ENCODE data around the gene GCSAML.
"Not testable (repeated sequence)": the region's sequence is repeated elsewhere in the genome, so short reads cannot be mapped to it uniquely, and the experiment has no call there.

Gene GCSAML

DNA sequence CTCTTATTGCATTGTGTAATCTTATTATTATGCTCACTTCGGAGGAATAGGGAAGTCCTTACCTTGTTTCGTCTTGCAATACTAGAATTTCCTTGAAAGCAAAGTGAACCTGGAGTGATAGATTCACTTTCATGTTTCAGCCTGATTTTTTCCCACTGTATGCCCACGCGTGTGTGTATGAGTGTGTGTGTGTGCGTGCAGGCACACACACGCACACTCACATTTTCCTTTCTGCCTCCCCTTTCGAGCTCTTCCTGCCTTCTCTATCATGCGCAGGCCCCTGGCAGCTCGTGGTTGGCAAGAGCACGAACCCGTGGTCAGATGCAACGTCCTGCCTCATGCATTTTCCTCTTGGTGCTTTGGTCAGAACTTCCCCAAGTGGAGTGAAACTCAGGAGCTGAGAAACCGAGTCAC, at the start of gene GCSAML:
TSS of gene GCSAML (plus strand) at position 366 of the 414 bp plus-strand sequence. CDS start 58 bp downstream, outside the sequence.
- DNase-seq, result no peak

DNA sequence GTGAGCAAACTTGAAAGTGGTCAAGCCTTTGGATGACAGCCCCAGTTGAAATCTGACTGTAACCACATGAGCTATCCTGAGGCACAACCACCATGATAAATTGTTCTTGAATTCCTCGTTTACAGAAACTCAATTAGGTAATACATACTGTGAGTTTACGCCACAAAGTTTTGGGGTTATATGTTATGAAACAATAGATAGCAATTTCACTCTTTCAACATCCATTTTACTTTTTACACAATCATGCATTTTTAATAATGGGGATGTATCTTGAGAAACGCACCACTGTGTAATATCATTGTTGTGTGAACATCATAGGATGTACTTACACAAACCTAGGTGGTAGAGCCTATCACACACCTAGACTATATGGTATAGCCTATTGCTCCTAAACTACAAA, 48.1 kb upstream of the GCSAML start:
- DNase-seq, result peak; percentile 86

DNA sequence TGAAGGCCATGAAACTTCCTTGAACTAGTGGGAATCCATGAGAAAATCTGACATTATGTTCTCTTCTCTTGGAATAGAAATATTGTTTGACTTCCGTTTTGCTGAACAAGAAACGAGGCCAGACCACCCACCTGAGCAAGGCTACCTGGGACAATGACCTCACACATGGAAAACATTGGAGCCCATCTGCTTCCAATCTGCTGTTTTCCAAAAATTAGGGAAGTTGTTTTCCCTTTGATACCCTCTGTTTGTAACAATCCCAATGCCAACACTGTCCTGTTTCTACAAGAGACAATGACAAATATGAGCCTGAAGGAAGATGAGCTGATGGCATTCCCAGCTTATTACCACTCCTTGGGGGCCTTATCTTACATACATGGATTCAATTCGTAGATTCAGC, 42.1 kb upstream of the GCSAML start:
- no peak for DNase-seq

DNA sequence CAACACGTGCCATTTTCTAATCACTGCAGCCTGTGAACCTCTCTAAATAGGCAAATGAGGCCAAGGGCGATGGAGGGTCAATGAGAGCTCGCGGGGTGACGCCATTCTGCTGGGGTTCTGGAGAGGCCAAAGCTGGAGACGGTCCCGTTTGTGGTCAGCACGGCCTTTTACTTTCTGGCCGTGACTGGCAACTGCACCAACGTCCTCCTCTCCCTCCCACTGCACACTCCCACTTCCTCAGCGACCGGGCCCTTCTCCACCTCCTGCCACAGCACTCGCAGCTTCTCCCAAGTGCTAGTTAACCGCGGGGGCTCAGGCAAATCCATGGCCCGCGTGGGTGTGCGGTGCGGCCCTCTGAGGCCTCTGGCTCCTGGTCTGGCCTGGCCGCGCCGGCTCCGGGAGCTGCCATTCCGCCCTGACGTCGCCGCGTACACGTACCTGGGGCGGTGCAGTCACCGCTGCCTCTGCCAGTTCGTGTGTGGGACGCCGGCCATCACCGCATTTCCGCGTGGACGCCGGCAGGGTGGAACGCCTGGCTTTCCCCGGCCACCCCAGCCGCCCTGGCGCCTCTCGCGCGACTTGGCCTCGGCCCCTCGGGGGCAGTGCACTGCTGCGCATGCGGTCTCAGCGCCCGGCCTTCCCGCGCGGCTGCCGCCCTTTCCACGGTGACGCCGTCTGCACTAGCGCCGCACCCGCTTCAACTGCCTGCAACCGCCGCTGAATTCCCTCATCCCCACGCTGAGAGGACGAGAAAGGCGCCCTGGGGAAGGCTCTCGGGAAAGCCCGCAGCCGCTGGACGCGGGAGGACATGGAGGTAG, 30.9 kb upstream of the GCSAML start:
- no peak for DNase-seq

DNA sequence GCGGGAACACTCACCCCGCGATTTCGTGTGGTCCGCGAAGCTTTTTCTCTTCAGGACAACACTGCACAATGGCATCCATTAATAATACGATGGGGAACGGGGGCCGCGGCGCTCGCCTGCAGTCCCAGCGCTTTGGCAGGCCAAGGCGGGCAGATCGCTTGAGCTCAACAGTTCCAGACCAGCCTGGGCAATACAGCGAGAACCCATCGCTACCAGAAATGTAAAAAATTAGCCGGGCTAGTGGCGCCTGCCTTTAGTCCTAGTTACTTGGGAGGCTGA, 30.4 kb upstream of the GCSAML start:
- no peak for DNase-seq

DNA sequence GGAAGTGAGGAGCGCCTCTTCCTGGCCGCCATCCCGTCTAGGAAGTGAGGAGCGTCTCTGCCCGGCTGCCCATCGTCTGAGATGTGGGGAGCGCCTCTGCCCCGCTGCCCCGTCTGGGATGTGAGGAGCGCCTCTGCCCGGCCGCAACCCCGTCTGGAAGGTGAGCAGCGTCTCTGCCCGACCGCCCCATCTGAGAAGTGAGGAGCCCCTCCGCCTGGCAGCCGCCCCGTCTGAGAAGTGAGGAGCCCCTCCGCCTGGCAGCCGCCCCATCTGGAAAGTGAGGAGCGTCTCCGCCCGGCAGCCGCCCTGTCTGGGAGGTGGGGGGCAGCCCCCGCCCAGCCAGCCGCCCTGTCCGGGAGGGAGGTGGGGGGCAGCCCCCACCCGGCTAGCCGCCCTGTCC, 27.0 kb upstream of the GCSAML start:
- not testable (repeated sequence) for DNase-seq

DNA sequence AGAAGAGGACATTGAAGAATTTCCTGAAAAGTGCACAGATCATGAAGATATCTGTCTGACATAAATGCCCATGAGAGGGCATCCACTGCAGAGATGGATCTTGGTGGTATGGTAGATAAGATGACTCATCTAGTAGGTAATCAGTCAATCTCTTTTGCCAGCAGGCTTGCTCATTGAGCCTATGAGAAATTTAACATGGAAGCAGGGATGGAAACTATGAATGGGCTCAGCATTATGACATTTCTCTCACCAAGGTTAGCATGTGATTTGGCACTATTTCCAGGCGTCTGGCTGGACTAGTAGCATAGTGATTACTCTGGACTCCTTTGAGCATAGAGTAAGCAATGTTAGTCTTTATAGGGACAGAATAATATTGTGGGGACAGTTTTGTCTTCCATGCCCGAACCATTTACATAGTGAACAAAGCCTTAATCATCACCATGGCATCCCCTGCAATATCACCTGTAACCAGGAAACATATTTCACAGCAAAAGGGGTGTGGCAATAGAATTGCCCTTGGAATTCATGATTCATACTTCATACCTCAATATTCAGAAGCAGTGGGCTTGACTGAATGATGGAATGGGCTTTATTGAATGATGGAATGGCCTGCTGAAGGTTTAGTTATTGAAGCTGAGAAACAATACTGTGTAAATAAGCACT, 20.0 kb upstream of the GCSAML start:
- DNase-seq, result no peak

DNA sequence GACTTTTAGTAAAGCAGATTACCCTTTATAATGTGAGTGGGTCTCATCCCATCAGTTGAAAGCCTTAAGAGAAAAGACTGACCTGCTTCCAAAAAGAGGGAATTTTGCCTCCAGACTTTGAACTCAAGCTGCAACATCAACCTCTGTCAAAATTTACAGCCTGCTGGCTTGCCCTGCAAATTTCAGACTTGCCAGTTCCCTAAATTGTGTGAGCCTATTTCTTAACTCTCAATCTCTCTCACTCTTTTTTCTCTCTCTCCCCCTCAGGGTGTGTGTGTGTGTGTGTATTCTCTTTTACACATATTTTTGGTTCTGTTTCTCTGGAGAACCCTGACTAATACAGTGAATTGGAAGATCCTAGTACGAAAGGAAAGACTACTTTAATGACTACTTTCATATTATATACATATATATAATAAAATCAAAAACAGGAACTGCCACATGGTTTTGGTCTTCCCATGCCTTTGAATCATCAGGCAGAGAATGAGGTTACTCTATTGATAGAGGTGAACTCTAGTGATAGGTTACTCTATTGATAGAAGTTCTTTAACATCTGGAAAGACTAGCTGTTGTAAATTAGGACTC, 19.1 kb upstream of the GCSAML start:
- DNase-seq, result peak; percentile 54

DNA sequence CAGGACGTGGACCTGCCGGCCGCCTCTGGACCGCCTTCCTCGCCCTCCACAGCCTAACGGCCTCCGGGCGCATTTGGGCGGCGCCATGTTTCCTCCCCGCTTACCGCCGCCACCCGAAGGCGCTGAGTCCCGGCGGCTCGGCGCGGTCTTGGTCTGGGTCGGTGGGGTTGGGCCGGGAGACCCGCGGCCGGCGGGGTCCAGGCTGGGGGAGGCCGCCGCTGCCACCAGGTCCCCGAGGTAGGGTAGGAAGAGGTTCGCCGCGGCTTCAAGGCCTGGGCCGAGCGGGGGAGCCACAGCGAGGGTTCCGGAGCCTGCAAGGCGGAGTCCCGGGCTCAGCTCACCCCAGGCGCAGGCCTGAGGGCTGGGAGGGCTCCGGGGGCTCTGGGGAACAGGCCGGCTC, 18.1 kb upstream of the GCSAML start:
- no peak for DNase-seq

DNA sequence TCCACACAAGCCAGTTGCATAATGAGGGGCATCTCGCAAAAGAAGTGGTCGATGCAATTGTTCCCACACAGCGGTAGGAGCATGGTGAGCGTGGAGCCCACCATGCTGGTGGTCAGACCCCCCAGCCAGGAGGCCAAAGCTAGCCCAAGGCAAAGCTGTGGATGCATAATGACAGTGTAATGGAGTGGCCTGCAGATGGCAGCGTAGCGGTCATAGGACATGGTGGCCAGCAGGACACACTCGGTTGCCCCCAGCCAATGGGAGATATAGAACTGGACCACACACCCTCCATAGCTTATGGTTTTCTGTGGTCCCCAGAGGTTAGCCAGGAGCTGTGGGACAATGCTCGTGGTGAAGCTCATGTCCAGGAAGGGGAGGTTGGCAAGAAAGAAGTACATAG, 17.0 kb upstream of the GCSAML start:
- no peak for DNase-seq

DNA sequence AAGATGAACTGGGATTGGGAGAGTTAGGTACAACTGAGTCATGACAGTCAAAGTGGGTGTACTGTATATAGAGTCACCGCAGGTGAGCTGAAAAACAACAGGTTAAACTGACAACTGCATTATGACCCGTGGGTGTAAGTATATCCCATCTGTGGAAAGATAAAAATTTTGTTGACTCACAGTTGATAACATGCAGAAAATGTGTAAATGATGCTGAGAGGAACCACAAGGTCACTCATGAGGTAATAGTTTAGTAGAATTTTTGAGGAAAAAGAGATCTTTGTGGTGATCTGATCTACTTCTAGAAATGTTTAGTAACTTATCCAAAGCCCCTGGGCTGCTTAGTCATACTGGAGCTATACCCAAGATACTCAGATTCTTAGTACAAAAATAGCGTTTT, 13.5 kb upstream of the GCSAML start:
- DNase-seq, result peak; percentile 57

DNA sequence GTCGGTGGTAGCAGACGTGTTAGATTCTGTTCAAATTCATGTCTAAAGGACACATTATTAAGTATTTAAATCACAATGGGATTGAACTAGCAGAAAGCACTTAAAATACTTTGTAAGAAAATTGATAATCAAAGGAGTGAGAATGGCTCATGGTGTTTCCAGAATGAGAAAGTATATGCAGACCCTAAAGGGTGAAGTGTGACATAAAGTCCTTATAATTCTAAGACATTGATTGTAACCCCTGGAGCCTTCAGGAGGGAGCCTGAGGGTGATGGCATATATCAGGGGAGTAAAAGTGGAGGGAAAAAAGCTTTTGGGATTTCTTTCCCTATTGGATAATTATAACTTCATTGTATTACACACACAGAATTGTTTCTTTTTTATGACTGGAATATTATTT, 12.6 kb upstream of the GCSAML start, which contains the start of gene OR2C3:
TSS of gene OR2C3 (minus strand) at position 101 of the 400 bp plus-strand sequence. CDS start 3,929 bp downstream, outside the sequence.
- no peak for DNase-seq

DNA sequence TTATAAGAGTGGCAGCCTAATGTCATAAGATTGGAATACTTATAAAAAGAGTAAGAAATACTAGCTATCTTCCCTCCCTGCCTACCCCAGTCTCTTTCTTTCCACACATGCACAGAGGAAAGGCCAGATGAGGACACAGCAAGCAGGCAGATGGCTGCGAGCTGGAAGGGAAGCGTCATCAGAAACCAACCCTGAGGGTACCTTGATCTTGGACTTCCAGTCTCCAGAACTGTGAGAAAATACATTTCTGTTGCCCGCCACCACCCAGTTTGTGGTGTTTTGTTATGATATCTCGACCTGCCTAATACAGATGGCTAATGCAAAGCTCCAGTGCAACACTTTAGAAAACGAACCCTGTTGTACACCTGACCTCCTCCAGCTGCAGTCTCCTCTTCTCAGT, 10.4 kb upstream of the GCSAML start:
- DNase-seq, result no peak

DNA sequence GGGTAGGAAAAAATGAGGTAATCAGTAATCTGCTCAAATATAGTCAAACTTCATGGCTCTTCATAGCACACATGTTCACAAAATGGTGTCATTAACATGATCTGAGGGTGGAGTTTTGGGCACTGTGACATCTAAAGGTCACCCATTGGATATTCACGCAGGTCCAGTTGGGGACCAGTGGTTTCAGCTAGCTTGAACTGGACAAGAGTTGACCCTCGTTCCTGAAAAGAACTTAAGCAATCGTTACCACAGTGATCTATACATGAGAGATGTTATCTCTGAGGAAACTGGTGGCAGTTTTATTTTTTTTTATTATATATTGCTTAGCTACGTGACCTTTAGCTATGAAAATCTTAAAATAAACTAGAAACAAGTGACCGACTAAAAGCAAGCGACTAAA, 9.7 kb upstream of the GCSAML start:
- DNase-seq, result no peak

DNA sequence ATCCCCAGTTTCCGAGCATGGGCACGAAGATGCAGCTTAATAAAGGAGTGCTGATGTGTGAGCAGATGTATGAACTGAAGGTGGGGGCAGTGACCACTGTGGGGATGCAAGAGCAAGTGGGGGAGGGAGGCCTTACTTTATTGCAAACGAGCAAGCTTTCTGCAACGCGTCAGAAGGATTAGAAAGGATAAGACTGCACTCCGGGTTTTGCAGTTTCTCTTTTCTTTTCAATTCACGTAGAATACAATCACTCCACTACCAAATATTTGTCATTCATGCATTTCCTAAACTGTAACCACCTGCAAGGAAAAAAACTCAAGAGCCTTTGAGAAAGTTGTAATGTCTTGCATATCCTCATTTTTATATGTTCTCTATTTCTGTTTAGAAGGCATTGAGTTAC, 8.4 kb upstream of the GCSAML start:
- no peak for DNase-seq

DNA sequence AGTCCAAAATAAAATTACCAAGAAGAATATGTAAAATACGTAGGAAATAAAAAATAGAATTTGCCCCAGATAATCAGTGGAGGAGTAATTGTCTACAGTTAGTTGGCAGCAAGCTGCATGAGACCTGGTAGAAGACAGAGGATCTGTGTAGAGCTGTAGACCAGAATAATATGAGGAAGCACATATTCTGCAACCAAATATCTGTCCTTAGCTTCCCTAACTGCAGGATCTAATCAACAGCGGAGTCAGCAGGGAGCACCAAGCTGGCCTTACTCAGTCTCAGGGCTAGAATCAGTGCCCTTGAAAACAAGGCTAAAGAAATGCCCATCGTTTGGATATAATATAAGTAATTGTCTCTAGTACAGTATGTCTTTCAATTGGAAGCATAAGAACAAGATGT, 6.1 kb upstream of the GCSAML start:
- no peak for DNase-seq

DNA sequence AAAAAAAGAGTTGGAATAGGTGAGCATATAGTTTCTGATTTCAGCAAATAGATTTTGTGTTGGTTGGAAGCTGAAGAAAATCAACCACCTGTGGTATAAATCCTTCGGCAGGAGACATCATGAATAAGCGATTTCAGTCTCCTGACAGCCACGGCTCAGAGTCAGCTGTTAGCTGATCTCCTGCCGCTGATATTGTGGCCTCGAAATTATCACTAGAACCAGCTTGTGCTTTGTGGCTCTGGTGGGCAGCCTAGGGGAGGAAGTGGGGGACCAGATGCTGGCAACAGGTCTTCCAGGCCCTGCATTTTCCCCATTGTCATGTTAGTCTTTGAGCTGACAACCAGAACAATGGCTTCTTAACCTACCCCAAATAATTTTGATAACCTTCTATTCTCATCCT, 842 bp upstream of the GCSAML start:
- no peak for DNase-seq

DNA sequence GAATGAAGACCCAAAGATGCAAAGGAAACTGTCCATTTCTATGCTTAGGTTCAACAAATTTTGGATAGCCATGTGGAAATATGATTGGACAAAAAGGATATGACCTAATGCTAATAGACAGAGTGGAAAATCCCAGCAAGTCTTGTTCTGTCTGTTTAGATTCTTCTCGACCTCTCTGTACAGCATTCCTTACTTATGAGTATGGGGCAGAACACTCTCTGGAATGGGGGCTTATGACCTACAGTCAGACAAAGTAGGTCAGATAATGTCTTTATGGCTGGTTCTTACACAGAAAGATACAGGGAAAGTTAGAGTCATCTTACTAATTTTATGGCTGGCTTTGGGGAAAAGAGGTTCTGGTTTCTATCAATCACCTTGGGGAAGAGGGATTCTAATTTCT, 2.8 kb downstream of the GCSAML start:
- no peak for DNase-seq

DNA sequence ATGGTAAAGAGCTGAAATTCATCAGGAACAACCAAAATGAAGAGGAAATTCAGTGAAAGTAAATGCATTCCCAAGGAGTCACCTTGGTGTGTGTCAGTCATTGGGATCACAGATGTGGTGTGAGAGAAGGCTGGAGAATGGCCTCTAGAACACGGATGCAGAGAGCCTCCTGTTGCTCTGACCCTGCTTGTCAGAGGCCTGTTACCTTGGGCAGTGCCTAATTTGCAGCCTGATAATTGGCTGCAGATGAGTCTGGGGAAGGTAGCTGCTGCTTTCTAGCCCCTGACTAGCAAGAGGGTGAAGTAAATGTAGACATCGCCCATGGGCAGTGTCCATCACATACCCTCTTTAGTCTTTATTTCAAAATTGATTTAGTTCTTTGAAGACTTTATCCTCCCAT, 3.3 kb downstream of the GCSAML start:
- DNase-seq, result no peak

DNA sequence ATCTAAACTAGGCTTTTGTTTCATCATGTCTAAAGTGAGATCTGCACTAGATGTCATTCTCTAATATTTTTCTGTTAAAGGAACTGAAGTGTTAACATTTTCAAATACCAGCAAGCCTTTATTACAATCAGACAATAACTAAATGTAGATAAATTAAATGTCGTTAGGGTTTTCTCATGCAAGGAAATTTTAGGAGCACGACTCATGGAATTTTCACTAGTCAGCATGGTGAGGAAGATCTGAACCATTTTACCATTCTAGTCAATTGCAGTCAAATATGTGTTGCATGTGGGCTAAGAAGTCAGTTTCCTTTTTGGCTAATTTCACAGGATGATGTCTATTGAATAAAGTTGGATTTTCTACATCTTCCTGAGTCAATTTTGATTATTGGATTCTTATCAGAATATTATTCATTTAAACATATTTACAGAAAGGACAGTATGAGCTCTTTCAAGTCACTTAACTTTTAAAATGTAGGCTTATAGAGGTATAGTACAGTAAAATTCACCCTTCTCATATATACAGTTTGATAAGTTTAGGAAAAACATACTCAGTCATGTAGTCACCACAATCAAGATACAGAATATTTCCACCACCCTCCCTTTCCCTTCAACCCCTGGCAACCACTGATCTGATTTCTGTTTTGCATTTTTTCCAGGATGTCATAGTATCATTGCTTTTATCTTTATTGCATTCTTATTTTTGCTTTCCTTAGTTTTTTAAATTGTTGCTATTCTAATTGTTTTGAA, 9.2 kb downstream of the GCSAML start:
- DNase-seq, result no peak

DNA sequence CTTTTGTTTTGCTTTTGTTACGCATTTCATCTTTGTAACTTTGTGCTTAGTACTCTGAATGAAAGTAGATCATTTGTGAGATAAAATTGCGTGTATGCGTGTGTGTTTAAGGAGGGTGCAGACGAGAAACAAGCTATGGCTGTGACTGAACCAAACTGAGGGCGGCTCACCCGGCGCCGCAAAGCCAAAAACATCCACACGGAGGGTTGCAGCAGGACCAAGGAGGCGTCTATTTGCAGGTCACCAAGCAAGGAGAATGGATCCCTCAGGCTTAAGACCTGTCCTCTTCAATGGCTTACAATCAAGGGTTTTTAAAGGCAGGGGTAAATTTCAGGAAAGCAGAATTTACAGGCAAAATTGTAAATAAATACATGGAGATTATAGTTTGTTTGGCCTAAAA, 12.8 kb downstream of the GCSAML start:
- no peak for DNase-seq

DNA sequence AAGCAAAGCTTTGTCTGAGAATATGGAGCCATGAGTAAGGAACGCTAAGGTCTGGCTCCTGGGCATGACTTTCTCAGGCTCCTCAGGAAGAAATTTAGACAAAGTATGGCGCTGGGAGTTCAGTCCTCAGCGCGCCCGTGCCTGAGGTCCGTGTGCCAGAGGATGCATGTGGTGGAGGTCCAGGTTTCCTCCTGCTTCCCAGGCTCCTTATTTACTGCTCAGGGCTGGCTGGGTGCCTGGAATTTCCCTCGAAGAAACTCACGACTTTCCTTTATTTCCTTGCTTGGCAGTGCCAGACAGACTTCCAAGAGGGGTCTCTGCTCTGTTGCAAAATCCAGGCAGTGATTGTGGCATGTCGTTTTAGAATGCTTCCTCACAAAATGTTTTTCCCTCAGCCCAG, 13.3 kb downstream of the GCSAML start:
- no peak for DNase-seq

DNA sequence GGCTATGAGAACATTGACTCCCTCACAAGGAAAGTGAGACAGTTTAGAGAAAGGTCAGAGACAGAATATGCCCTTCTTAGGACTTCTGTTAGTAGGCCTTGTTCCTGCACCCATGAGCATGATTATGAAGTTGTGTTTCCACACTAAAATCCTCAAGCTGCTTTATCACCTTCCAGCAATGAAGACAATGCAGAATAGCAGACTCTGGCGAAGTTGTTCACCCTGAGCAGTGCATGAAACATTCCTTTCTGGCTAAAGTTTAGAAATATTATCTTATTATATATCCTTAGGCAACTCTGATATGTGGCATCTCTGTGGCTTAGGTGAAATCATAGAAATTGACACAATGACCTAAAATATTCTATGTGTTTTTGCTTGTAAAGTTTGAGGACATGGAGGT, 25.3 kb downstream of the GCSAML start:
- no peak for DNase-seq

DNA sequence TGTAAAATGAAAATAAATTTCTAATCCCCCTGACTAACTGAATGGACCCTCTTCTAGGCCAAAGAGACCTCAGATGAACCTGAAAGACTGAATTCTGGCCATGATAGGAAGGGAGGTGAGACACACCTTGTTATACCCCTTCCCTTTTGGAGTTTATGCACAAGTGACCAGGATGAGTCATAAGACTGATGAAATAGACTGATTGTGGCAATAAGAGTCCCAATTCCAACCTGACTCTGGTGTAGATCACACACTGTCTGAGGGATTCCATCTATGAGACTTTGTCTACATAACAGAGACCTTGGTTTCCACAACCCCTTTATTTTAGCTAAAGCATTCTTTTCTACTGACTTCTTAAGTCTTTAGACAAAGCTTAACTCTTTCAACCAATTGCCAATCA, 25.7 kb downstream of the GCSAML start:
- no peak for DNase-seq
